ENCODE measurements around the gene STX10.

STX10 gene

GRCh38 chr19:13118424-13119193 lies 31.6 kb downstream of the STX10 start:
- DNase-seq, result no peak

- DNase-seq, result peak; percentile 93
These were observed 32.3 kb downstream of the STX10 start, which contains the start of gene NACC1 for GRCh38 chr19:13117772-13118423. TSS of gene NACC1 (plus strand) at chr19:13118264. CDS start at chr19:13135208, 16,944 bp downstream.

- no peak for DNase-seq
These were observed 32.9 kb downstream of the STX10 start for GRCh38 chr19:13117176-13117771.

- DNase-seq, result peak; percentile 81
These were observed 33.6 kb downstream of the STX10 start, which contains the start of gene TRMT1 for GRCh38 chr19:13116282-13117175. TSS of gene TRMT1 (minus strand) at chr19:13116740. CDS start at chr19:13116399, 341 bp downstream.

- DNase-seq, result no peak
These were observed 34.3 kb downstream of the STX10 start for GRCh38 chr19:13115936-13116281.

- DNase-seq, result no peak
These were observed 37.6 kb downstream of the STX10 start for GRCh38 chr19:13112555-13112954.

GRCh38 chr19:13110099-13110610 lies 40.0 kb downstream of the STX10 start:
- no peak for DNase-seq

- DNase-seq, result no peak
These were observed 40.6 kb downstream of the STX10 start for GRCh38 chr19:13109361-13110098.

- DNase-seq, result no peak
These were observed 45.1 kb downstream of the STX10 start for GRCh38 chr19:13104848-13105711.

GRCh38 chr19:13104360-13104847 lies 45.8 kb downstream of the STX10 start:
- peak; percentile 78 for DNase-seq

- DNase-seq, result no peak
These were observed 46.4 kb downstream of the STX10 start for GRCh38 chr19:13103581-13104359.

GRCh38 chr19:13102666-13103580 lies 47.3 kb downstream of the STX10 start, which contains the start of gene LYL1:
TSS of gene LYL1 (minus strand) at chr19:13102858. CDS start at chr19:13101171, 1,687 bp downstream.
- DNase-seq, result peak; percentile 45

GRCh38 chr19:13102416-13102665 lies 47.8 kb downstream of the STX10 start:
- DNase-seq, result no peak

GRCh38 chr19:13101590-13102415 lies 48.4 kb downstream of the STX10 start:
- DNase-seq, result no peak

GRCh38 chr19:13100841-13101589 lies 49.2 kb downstream of the STX10 start:
- no peak for DNase-seq

GRCh38 chr19:13100031-13100588 lies 50.1 kb downstream of the STX10 start:
- DNase-seq, result peak; percentile 72

Data from activated T-cell treated with anti-CD3 and anti-CD28 coated beads, Interleukin-2, amount 50 U/mL, for 1 hour (primary cell).